G401 (cell line): Measurements from ENCODE around the gene PHF10. TPM values are rescaled to one million over a fixed set of nuclear protein-coding genes. Genes with fewer than 3 reads are reported as not detected.
"Not testable (repeated sequence)": the region's sequence is repeated elsewhere in the genome, so short reads cannot be mapped to it uniquely, and the experiment has no call there.

ENCODE experiments used
- DNase-seq: peaks from one replicate; pipeline ENCODE4 v3.0.0-alpha.2; 2015; ENCODE audit warnings: low spot score
- in situ Hi-C: cut with HindIII; loops from 2 replicates; pipeline ENCODE4 v1.10.0; 2016; ENCODE audit warnings: low sequenced_read_pairs, mixed read lengths
- total RNA-seq: library from RNA; depleted of rRNA; stranded (reverse); fragments of >200 nt; shearing (Covaris generic); gene quantifications from 2 replicates; pipeline ENCODE4 v1.2.3, GENCODE V29; 2014; rRNA removed

PHF10 gene
- total RNA-seq: 43.2 and 47.4 TPM in 2 replicates

DNA sequence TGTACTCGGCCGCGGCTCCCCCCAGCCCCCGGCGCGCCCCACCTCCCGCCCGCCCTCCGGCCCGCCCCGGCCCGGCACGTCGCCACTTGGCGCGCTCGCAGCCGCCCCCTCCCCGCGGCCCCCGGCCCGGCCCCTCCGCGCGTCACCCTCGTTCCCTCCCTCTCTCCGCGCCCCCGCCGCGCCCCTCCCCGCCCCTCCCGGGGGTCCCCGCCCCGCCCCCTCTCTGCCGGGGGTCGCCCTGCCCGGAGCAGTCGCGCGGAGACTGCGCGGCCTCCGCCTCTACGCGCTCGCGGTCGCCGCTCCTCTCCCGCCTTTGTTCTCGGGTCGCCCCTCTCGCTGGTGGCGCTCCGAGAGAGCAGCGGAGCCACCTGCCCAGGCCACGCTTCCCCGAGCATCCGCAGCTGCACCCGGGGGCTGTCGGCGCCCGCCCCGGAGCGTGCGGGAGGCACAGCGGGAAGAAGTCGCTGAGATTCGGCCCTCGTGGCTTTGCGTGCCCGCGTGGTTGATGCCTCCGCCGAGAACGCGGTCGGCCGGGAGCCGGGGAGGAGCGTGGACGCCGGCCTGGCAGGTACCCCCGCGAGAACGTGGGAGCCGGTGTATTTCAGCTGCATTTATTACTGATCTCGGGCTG, at the start of gene PHF10:
Gene PHF10, minus strand, starts transcription at position 7 of the 631 bp plus-strand sequence. CDS start 569 bp downstream, outside the sequence.
- DNase-seq: peak; percentile 43
- in situ Hi-C loops: no loop called here

- in situ Hi-C loops: no loop called here
- no peak for DNase-seq
Measured at GRCh38 chr6:169766921-169767736, 42.8 kb upstream of the PHF10 start.

DNA sequence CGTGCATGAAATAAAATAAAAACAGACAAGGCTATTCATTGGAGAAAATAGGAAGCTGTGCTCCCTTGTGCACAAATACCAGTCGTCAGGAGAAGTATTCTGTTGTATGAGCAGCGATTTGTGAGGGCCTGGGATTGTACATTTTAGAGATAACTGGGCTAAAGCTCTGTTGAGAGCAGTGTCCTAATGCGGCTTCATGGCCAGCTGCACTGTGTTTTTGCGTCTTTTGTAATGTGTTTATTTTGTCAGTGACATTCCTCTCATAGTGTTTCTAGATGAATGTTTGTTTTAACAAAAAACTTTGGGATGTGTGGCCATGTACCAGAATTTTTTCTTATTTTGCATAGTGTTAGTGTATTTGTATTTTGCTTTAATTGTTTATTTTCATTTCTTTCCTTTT, 41.9 kb upstream of the PHF10 start:
- no peak for DNase-seq
- in situ Hi-C loops: no loop called here

DNA sequence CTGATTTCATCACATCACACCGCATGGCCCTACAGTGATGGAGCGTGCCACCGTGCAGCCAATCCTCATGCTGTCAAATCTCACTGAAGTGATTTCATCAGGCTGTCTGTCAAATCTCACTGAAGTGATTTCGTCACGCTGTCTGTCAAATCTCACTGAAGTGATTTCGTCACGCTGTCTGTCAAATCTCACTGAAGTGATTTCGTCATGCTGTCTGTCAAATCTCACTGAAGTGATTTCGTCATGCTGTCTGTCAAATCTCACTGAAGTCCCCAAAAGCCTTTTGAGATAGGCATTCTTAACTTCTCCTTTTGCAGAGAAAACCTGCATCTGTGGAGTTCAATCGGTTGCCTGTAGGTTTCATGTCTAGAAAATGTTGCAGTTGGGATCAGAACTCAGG, 41.5 kb upstream of the PHF10 start:
- DNase-seq, in situ Hi-C loops: not testable (repeated sequence)

- in situ Hi-C loops: no loop called here
- DNase-seq: no peak
Measured at GRCh38 chr6:169763881-169764280, 39.6 kb upstream of the PHF10 start.

GRCh38 chr6:169763308-169763707, 39.0 kb upstream of the PHF10 start:
- peak; percentile 55 for DNase-seq
- in situ Hi-C loops: no loop called here

DNA sequence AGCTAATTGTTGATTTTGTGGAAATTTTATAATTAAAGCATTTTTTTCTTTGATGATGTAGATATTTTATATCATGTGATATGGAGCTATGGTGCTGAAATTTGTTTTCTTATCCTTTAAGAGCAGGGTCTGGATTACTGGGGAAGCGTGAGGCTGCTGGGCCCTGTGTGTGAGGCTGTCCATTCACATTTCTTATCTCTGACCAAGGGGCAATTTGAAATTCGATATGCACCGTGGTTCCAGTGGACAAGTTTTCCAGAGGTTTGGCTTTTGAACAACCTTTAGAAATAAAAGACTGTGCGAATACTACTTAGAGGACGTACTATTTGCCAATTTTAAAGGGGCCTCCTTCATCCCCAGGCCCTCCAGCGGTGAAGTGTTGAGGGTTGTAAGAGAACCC, 30.9 kb upstream of the PHF10 start:
- DNase-seq: no peak
- in situ Hi-C loops: no loop called here

GRCh38 chr6:169752074-169752623, 27.8 kb upstream of the PHF10 start:
- in situ Hi-C loops: no loop called here
- DNase-seq: peak; percentile 33

DNA sequence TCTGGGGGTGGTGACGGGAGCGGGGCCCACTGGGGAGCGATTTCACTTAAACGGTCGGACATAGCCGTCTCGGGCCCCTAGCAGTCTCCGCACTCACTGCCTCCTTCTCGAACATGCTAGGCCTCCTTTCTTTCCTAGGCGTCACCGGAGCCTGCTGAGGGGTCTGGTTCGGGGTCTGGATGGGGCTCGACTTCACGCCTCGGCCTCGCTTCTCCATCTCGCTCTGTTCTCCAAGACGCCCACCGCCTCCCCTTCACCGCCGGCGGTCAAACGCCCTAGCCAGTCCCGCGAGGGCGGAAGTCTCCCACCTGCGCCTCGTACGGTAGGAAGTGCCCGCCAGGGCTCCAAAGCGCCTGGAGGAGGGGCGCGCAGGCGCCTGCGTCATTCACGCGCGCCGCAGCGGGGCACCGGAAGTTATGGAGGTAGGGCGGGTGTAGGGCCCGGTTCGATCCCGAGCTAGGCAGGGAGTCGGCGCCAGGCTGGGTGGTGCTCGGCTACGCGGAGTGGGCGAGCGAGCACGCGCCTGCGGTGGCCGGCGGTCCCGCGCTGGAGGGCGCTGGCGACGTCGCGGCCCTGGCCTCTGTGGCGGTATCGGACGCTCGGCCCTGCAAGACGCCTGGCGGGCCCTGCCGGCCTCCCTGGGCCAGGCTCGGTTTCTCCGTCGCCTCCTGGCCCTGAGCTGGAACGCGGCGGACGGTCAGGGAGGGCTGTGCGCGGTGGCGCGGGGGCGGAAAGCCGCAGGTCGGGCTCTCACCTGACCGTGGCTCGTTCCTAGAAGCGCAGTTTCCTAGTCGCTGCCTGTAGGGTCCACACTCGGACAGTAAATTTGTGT, 27.2 kb upstream of the PHF10 start, which contains the start of the genes DYNLT2 and ERMARD:
Gene DYNLT2, minus strand, starts transcription at position 331 of the 832 bp plus-strand sequence. Its CDS starts 114 bp downstream, at position 217.
Gene ERMARD, plus strand, starts transcription at position 381 of the 832 bp plus-strand sequence. Its CDS starts 36 bp downstream, at position 417.
- in situ Hi-C loops: no loop called here
- peak; percentile 91 for DNase-seq

GRCh38 chr6:169746556-169746955, 22.3 kb upstream of the PHF10 start:
- in situ Hi-C loops: loop anchor here (10.0 kb wide), 1 partner anchor 148 kb away; no protein-coding TSS in a partner anchor
- no peak for DNase-seq

DNA sequence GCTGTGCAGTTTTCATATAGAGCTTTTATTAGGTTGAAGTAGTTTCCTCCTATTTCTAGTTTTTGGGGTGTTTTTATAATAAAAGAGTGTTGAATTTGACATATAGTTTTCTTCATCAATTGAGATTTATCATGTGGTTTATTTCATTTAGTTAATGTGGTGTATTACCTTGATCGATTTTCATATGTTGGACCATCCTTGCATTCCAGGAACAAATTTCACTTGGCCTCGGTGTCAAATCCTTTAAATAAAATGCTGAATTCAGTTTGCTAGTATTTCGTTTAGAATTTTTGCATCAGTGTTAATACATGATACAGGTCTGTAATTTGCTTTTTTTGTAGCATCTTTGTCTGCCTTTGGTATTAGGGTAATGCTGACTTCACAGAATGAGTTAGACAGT, 21.1 kb upstream of the PHF10 start:
- DNase-seq: no peak
- in situ Hi-C loops: loop anchor here (10.0 kb wide), 1 partner anchor 149 kb away; no protein-coding TSS in a partner anchor

GRCh38 chr6:169741344-169741743, 17.0 kb upstream of the PHF10 start:
- in situ Hi-C loops: loop anchor here (10.0 kb wide), 1 partner anchor 153 kb away; no protein-coding TSS in a partner anchor
- no peak for DNase-seq

DNA sequence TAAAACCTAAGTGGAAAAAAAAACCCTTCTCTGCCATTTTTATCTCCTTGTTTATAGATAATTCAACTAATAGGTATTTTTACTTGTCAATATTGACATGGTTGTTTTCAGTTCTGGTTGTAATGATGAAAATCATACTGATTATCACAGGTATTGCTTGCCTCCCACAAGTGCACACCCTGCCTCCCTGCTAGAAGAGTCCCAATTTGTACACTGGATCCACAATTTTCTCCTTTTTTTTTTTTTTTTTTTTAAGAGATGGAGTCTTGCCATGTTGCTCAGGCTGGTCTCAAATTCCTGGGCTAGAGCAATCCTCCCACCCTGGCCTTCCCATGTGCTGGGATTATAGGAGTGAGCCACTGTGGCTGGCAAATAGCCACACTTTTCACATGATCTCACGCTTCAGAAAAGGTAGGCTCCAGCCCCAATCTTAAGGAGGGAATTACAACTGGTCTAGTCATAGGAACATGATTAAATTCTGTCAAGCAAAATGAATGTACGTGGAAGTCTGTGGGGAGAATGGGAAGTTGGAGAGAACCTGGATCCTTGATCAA, 14.8 kb upstream of the PHF10 start:
- DNase-seq: no peak
- in situ Hi-C loops: no loop called here

- in situ Hi-C loops: no loop called here
- DNase-seq: no peak
Measured at GRCh38 chr6:169738204-169738975, 14.1 kb upstream of the PHF10 start.

DNA sequence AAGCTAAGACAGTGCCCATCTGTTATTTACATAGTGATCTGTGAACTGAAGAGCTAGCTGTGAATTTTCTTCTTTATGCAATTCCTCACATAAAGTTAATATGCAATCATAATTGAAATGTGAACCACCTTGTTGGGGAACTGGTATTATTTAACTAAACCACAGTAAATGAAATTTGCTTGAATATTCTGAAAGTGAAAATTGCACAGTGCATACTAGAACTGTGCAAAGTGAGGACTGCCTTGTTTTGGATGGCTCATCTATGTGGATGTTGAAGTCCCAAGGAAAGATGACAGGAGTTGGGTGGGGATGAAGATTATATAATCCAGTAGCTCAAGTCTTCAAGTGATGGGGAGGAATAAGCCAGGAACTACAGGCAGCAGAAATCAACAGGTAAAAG, 5.7 kb upstream of the PHF10 start:
- DNase-seq: no peak
- in situ Hi-C loops: no loop called here

GRCh38 chr6:169726963-169727362, 2.7 kb upstream of the PHF10 start:
- in situ Hi-C loops: no loop called here
- no peak for DNase-seq

GRCh38 chr6:169726049-169726400, 1.7 kb upstream of the PHF10 start:
- in situ Hi-C loops: no loop called here
- DNase-seq: no peak
